ENCODE results near the gene FAM236D.
"Not testable (repeated sequence)": the region's sequence is repeated elsewhere in the genome, so short reads cannot be mapped to it uniquely, and the experiment has no call there.

The FAM236D gene

DNA sequence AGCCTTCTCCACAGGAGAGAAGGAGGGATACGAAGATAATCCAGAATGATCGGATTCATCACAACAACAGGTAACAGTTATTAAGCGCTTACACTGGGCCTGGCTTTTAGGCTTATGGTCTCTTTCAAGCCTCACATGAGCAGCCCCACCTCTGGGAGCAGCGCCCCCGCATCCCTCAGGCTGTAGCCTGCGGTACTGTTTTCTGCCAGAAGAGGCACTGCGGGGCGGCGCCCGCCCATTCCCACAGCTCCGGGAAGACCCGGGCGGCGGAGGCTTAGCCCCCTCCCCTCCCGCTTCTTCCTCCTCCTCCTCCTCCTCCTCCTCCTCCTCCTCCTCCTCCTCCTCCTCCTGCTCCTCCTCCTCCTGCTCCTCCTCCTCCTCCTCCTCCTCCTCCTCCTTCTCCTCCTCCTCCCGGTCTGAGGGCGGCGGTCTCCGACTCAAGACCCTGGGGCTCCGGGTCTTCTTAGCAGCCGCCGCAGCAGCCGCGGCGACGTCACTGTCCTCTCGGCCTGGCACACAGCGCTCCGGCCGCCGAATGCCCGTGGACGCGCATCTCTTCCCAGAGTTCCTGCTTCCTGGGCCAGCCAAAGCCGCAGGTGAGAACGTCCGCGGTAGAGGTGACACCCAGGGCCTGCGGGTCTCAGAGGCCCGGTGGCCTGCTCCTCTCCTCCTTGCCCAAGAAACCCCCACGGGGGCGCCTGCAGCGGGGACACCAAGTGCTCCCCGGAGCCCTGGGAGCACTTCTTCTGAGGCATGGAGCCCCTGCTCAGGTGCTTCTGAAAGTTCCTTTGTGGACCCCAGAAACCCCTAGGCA is 31.1 kb downstream of the FAM236D start, which contains the start of gene DMRTC1B:
Gene DMRTC1B, plus strand, starts transcription at position 238 of the 814 bp plus-strand sequence. CDS start 68,246 bp downstream, outside the sequence.
- H2AFZ ChIP-seq (ENCODE audit: low read depth, low read length); H3K9me3 ChIP-seq (ENCODE audit: insufficient read depth, low read length); H3K27ac ChIP-seq (ENCODE audit: low read length); H3K9ac ChIP-seq (ENCODE audit: low read length); H3K27me3 ChIP-seq (ENCODE audit: low read depth, low read length); H3K4me1 ChIP-seq (ENCODE audit: low read length); H3K4me3 ChIP-seq (ENCODE audit: low read length); H3K79me2 ChIP-seq (ENCODE audit: low read length); H3K36me3 ChIP-seq (replicated peaks; ENCODE audit: low read depth, low read length); H3K4me2 ChIP-seq (ENCODE audit: low read length); H4K20me1 ChIP-seq (ENCODE audit: insufficient read depth, low read length): not testable (repeated sequence)

DNA sequence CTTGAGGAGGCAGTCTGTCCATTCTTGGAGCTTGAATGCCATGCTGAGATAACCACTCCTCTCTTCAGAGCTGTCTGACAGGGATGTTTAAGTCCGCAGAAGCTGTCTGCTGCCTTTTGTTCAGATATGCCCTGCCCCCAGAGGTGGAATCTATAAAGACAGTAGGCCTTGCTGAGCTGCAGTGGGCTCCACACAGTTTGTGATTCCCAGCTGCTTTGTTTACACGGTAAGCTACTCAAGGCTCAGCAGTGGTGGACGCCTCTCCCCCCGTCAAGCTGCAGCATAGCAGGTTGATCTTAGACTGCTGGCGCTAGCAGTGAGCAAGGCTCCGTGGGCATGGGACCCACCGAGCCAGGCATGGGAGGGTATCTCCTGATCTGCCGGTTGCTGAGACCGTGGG is 47.6 kb downstream of the FAM236D start:
- not testable (repeated sequence) for H3K27ac ChIP-seq (ENCODE audit: low read length); H4K20me1 ChIP-seq (ENCODE audit: insufficient read depth, low read length); H3K4me3 ChIP-seq (ENCODE audit: low read length); H2AFZ ChIP-seq (ENCODE audit: low read depth, low read length); H3K79me2 ChIP-seq (ENCODE audit: low read length); H3K4me2 ChIP-seq (ENCODE audit: low read length); H3K4me1 ChIP-seq (ENCODE audit: low read length); H3K36me3 ChIP-seq (replicated peaks; ENCODE audit: low read depth, low read length); H3K9ac ChIP-seq (ENCODE audit: low read length); H3K9me3 ChIP-seq (ENCODE audit: insufficient read depth, low read length); H3K27me3 ChIP-seq (ENCODE audit: low read depth, low read length)

Measured in OCI-LY3 (cell line).